HG03457 (cell line): ENCODE results near the gene KIF6.

Experiments
- ATAC-seq: cut with Tn5 transposase; IDR thresholded peaks from one replicate; pipeline ENCODE4 v1.9.1; 2021; ENCODE audit warnings: moderate number of reproducible peaks; ENCODE audit not compliant: unreplicated experiment

KIF6 gene

DNA sequence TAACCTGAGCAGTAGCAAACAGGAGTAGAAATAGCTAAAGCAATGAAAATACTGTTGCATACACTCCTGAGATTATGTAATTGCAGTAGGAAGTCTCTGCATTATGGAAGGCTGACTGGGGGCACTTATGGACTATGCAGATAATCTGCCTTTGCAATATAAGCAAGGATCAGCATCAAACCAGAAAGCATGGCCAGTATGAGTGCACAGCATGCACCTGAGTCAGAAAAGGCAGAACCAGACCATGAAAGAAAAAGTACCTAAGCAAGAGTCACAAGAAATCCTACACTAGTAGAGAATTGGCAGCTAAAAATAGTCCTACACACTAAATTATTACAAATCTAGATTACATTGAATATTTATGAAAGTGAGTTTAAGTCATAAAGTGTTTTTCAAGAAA lies 164.3 kb downstream of the KIF6 start:
- no peak for ATAC-seq

DNA sequence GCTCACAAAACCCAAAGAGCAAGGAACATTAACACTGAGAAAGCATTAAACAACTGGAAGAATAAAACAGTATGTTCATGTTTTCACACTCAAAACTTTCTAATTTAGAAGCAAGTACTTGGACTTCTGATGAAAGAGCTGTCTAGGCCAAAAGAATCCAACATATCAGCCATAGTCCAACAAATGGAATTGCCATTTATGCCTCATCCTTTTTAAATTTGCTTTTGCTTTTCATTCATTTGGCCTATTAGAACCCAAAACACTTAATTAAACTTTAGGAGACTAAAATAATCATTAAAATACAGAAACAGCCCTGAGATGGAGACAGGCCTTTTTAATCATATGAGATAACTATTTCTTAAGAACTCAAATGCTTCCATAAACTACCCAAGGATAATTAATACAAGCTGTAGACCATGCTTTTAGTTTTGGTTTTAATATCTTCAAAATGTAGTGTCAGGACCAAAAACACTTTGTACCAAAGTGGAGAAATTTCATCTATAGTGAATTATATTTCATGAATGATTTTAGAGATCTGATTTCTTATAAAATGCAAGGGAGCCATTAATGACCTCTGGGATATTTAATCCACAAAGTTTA lies 166.5 kb downstream of the KIF6 start:
- ATAC-seq = no peak

DNA sequence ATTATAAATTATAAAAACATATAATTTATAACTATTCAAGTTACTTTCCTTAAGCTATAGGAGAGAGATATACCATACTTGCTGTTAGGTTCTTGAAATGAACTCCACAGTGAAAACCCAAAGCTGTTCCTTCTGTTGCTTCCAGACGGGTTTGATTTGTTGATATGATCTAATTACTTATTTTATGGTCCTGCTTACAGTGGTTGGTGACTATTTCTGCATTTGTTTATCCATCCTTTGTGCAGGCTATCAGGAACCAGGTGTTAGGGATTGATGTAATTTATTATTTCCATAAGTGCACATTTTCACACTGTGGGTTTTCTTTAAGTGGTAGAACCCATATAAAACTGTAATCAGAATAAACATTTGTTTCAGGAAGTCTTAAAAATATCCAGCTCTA lies 167.1 kb downstream of the KIF6 start:
- ATAC-seq = no peak

DNA sequence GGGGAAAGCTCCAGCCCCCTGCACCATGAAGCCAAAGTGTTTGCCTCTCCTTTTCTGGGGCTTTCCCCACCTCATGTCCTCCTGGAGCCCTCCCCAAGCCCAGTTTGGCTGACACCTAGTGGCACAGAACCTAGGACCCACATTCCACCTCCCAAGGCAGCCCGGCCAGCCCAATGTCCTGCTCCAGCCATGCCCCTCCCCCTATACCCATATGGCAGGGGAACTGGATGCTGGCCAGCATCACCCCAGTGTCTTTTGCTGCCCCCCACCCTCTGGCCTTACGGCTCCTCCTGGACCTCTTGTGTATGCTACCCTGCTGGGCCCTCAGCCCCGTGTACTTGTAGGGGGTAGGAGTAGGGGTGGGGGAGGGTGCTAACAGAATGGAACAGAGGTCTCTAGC lies 170.1 kb downstream of the KIF6 start:
- no peak for ATAC-seq

DNA sequence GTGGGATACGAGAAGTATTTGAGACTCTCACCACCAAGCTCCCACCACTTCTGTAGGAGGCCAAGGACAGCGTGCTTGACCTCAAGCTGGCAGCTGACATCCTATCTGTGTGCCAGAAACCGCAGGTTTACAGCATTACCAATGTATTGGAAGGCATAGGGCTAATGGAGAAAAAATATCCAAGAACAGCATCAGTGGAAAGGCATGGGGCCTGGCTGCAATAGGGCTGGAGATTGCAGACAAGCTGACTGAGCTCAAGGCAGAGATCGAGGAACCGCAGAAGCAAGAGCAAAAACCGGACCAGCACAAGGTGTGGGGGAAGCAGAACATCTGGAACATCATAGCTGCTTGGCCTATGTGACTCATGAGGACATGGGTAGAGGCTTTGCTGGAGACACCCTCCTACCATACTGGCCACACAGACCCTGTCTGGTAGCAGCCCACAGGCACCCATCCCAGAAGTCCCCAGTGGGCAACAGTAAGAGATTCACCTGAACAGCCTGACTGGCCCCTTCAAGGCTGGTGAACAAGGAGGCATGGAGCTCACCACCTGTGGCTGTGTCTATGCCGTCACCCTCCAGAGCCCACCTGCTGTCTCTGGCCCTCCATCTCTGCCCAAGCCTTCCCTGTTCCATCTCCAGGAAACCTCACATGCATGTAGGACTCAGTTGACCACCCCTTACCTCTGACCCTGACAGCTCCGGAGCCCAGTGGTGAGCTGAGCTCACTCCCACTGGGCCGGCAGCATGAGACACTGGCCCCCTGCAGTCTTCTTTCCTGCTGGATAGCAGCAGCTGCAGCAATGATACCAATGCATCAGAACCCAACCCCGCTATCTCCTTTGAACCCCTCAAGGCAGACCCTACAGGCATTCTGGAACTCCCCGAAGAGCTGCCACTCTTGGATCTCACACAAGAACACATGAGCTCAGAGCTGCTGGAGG lies 171.1 kb downstream of the KIF6 start:
- no peak for ATAC-seq

DNA sequence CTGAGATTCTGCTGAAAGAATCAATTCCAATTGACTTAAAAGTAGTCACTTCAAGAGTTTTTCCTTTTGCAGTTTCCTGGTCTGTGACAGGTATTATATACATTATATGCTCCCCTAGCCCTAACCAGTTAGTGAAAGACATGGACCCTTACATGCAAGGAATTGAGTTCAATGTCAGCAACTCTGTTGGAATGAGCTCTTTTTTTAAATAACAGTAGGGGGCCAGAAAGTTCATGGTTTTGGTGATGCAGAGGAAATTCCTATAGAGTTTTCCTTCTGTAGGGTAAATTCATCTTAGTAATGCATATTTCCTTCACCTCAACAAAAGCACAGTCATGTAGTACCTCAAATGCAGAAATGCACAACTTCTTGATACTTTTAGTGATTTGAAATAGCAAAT lies 172.2 kb downstream of the KIF6 start:
- ATAC-seq = no peak

DNA sequence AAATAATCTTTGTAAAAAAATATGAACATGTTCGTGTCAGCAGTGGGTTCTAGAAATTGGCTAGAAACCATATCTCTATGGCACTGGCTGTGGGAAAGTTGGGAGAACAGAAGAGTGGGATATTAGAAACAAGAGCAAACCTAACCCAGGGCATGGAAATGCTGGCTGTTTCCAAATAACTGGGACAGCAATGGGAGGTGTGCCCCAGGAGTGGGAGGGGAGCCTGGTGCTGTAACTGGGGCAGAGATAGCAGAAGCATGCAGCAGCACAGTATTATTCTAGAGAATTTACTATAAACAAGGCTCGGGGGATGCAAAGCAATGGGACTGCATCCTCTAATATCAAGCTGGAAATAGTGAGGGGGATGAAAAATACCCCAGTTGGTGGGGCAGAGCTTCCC lies 175.0 kb downstream of the KIF6 start:
- ATAC-seq = no peak

DNA sequence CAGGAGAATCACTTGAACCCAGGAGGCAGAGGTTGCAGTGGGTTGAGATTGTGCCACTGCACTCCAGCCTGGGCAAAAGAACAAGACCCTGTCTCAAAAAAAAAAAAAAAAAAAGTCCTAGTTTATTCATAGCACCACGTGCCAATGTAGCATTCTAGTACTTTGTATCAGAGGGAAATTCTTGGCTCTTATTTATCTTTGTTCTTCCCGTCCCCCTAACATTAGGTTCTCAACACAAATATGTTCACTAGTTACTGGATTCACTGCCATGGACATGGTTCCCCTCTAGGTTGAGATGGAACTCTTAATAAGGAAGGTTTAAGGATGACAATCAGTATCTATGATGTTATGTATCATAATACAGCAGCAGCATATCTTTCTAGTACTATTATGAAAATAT lies 178.5 kb downstream of the KIF6 start:
- no peak for ATAC-seq

DNA sequence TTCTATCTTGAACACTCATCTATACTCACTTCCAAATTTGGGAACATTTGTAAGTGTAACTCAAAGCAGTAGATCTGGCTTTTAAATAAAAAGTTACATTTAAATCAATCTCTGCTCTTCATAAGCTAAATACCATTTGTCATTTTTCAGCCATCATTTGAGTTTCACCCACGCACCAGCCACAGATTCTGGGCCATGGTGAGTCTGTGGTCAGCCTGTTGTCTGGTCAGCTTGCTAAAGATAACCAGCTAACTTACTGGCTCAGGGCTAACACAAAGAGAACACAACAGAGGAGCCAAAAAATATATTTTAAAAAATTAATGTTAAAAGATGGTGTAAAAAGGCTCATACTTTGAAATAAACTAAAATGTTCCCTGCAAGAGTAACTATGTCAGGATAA lies 181.3 kb downstream of the KIF6 start:
- ATAC-seq = no peak

DNA sequence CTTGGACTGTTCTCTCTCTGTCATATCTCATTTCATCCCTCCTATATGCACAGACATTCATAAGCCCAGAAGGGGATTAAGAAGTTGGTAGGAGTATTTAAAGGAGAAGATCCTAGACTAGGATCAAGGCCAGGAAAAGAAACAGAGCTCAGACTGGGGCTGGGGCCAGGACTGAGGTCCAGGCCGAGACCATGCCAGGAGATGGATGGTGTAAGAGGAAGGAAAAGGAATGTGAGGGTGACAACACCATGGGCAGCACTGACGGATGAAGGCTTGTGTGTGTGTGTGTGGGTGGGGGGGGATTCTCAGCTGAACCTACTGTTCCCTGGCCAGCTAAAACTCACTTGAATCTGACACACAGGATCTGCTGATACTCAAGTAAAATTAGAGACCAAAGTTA lies 182.1 kb downstream of the KIF6 start:
- no peak for ATAC-seq

DNA sequence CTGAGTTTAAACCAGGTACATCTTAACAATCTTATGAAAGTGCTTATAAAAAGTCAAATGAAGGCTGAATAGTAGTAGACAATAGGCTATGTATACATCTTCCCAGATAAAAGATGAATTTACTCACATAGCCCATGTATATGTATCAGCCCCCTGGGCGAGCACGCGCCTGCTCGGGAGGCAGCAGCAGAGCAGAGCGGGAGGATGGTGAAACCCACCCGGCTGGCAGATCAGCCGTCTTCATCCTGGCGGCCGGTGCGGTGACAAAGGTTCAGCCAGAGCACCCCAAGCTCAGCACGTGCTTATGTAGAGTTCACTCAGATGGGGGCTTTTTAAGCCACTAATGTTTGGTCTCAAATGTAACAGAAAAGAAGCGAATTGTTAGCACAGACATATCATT lies 184.8 kb downstream of the KIF6 start:
- ATAC-seq = no peak

DNA sequence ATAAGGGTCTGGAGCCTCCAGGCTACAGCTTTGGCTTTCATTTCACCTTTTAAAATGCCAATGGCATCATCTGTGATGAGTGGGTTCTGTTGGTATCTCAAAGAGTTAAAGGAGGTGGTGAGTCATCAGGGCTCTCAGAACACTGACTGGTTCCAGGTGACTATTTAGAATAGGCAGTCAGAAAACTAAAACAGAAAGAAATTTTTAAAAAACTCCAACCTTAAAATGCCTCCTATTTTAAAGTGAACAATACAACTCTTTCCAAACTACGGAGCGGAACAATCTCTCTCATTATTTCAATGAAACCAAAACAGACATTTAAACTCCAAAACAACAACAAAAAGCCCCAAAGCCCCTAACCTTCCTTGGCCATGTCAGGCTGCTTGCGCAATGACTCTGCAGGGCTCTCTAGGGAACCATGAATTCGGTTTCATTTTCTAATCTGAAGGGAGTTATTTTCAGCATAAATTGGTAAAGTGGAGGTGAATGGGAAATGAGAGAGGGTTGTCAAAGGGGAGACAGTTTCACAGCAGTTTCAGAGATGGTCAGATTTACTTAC lies 194.9 kb downstream of the KIF6 start:
- ATAC-seq = peak; percentile 93

DNA sequence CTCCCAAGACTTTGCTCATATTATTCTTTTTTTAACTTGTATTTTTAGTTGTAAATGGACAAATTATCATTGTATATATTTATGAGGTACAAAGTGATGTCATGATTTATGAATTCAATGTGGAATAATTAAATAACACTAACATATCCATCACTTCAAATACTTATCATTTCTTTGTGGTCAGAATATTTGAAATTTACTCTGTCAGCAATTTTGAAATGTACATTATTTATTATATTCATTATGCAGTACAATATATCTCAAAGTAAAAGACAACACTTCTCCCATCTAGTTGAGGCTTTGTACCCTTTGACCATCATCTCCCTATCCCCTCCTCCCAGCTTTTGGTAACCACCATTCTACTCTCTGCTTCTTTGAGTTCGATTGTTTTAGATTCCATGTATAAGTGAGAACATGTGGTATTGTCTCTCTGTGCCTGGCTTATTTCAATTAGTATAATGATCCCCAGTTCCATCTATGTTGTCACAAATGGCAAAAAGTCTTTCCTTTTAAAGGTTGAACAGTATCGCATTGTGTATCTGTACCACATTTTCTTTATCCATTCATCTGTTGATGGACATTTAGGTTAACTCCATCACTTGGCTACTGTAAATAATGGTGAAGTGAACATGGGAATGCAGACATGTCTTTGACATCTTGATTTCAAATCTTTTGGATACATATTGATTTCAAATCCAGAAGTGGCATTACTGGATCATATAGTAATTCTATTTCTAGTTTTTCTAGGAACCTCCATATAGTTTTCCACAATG lies 197.2 kb downstream of the KIF6 start:
- no peak for ATAC-seq

DNA sequence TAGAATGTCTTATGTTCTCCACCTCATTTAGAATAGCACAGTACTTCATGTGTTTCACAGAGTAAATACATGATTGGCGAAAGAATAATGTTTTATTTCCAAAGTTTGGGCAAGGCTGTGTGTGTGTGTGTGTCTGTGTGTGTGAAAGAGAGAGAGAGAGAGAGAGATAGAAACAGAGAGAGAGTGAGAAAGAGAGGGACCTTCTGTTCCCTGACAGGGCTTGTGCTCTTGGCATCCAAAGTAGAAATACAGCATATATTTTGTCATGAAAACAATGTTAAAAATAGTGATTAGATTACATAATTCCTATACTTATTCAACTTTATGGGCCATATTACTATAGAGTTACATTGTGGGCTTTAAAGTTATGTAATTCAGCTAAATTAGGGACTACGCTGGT lies 201.2 kb downstream of the KIF6 start:
- ATAC-seq = no peak

DNA sequence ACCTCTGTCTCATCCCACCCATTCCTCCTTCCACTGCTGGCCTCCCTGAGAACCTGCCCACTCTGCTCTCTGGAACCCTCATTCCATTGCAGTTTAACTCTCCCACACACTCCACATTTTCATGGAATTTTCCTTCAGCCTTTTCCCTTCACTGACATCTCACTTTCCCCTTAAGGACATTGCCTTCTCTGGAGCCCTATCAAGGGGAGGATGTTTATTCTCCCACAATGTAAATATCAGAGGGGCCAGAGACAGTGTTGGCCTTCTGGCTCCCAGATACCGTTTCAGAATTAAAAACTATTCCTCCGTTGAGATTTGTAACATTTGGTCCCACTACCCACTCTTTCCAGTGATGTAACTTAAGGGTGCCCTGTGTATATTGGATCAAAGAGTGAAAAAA lies 203.2 kb downstream of the KIF6 start:
- no peak for ATAC-seq

DNA sequence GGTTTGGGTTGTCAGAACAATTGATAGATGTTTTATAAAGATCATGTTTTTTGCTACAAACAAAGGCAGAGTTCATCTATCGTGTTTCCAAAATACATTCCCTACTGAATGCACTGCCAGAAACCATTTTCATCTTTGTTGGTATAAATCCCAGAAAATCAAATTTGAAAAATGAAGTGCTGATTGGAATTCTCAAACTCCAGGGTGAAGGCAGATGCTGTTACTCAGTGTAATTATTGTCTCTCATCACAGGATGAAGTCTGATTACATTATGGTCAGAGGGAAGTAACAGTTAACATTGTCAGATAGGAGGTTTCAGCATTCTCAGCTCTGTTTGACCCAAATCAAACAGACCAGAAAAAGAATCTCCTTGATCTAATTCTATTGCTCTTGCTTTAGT lies 204.3 kb downstream of the KIF6 start:
- ATAC-seq = no peak

DNA sequence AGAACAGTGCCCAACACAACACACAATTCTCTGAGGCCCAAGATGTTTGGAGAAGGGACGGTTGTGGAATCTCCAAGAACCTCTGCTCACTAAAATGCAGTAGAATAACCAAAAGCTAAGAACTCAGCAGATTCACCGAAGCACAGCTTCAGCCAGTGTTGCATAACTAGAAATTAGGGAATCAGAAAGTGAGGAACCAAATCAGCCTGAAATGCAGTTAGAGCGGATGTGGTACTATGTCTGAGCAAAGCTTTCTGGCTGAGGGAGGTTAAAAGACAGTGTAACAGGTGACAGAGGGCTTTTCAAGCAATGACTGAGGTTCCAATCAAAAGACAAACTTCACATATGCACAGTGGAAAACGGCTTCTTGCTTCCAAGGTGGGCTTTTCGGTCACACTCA lies 204.8 kb downstream of the KIF6 start:
- no peak for ATAC-seq

DNA sequence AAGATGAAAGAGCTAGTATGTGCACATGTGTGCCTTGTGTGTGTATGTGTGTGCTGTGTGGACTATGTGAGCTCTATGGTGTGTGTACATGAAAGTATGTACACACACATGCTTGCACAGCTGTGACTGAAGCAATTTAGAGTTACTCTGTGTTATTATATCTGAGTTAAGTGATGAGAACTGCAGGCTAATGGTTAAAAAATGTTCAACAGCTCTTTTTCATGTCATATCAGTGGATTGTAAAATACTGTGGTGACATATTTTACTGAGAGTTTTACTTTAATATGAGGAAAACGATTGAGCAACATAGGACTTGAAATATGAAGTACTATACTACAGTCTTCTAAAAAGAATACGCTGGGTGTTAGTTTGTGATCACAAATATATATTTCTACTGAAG lies 207.0 kb downstream of the KIF6 start:
- no peak for ATAC-seq

DNA sequence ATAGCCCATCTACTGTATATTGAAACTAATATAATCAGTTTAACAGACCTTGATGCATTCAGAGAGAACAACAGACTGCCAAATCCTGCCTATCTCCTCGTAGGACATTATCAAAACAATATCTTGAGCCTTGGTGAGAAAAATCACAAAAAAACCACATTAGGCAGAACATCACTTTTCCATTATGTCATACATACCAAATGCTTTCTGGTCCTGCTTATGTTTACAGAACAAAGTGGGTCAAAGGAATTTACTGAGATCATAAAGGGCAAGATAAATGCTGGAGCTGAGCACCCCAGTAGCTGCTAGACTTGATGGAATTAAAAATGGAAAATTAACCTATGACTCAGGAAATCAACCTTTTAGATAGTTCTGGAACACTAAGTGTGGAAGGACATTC lies 207.5 kb downstream of the KIF6 start:
- no peak for ATAC-seq

DNA sequence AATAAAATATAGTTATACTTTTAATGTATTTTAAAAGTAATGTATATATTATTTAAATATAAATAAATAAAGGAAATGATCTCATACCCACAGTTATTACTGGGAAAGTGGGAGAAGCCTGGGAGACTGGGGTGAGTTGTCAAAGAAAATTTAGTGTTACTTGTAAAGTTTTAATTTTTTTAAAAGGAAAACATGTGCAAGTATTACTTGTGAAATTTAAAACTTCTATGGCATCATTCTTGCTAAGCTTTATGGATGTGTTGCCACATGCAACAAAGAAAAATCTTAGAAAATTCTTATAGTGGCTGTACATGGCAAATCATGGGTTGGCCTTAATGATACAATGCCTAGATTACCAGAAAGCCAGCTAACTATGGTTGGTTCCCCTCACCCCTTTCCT lies 208.7 kb downstream of the KIF6 start:
- ATAC-seq = no peak

DNA sequence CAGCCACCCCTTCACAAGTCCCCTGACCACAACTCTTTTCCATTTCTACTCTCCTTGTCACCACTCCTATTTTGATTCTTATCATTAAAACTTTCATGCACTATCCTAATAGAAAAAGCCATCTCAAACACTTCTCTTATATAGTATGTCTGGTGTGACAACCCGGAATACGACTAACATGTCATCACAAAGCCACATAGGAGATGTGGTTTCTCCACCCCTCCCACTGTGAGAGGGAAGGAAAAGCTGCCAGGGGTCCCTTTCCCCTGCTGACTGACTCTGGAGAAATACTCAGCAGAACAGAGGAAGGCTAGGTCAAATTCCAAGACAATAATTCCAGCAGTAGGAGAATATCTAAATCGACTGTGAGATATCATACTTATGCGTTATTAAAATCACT lies 209.7 kb downstream of the KIF6 start:
- no peak for ATAC-seq

DNA sequence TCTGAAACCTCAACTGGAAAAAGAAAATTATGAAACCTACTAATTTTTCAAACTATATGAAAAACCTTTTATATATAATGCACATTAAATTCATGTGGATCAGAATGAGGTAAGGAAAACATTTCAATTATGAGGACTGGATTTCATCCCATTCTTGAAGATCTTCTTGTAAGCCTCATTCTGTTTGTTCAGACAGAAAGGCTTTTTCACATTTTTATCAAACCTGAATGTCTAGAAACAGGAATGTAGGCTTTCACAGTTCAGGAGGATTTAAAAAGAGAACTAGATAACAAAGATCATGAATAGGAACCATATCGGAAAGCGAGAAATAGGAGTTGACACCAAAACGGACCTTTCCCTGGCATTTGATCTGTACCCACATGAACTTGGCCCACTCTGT lies 210.2 kb downstream of the KIF6 start:
- no peak for ATAC-seq
